Central memory CD4-positive, alpha-beta T cell (primary cell): ENCODE data around the gene FAM83E.
"Not testable (repeated sequence)": the region's sequence is repeated elsewhere in the genome, so short reads cannot be mapped to it uniquely, and the experiment has no call there.

Experiments used
- DNase-seq: peaks from one replicate; pipeline ENCODE4 v3.0.0; 2022

FAM83E gene

DNA sequence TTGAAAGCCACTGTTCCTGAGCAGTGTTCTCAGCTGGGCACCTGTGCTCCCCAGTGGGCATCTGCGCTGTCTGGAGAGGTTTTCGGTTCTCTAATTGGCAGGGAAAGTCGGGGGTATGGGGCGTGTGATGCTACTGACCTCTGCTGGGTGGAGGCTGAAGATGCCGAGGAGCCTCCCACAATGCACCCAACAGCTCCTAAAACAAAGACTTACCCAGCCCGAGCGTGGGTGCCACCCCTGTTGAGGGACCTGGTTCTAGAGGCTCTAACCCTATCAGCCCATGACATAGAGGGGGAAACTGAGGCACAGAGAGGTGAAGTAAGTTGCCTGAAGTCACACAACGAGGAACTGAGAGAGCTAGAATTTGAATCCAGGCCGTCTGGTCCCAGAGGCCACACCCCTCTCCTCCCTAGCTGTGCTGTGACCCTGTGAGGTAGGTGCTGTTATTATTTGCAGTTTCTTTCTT is 6.0 kb downstream of the FAM83E start:
- peak; percentile 42 for DNase-seq

DNA sequence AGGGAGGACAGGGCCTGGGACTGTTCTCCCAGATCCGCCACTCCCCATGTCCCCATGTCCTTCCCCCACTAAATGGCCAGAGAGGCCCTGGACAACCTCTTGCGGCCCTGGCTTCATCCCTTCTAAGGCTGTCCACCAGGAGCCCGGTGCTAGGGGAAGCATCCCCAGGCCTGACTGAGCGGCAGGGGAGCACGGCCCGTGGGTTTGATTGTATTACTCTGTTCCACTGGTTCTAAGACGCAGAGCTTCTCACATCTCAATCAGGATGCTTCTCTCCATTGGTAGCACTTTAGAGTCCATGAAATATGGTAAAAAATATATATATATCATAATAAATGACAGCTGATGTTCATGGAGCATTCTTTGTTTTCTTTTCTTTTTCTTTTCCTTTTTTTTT is 7.5 kb downstream of the FAM83E start:
- no peak for DNase-seq

DNA sequence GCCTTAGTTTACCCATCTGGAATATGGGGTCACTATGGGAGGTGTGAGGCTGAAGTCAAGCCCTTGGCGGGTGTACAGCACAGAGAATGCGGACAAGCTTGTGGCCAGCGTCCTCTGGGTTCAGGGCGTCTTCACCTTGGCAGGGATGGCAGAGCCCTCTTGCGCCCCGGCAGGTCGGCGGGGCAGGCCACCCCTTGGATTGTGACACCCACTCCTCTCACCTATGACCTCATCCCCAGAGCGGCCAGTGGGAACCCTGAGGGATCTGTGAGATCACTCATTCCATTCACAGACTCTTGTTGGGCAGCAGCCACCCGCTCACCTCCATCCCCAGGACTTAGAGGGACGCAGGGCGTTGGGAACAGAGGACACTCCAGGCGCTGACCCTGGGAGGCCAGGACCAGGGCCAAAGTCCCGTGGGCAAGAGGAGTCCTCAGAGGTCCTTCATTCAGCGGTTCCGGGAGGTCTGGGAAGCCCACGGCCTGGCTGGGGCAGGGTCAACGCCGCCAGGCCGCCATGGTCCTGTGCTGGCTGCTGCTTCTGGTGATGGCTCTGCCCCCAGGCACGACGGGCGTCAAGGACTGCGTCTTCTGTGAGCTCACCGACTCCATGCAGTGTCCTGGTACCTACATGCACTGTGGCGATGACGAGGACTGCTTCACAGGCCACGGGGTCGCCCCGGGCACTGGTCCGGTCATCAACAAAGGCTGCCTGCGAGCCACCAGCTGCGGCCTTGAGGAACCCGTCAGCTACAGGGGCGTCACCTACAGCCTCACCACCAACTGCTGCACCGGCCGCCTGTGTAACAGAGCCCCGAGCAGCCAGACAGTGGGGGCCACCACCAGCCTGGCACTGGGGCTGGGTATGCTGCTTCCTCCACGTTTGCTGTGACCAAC is 8.2 kb downstream of the FAM83E start, which contains the start of gene SPACA4:
Gene SPACA4 (plus strand): TSS at position 280 of the 896 bp plus-strand sequence. CDS start 237 bp downstream, at position 517.
- no peak for DNase-seq

DNA sequence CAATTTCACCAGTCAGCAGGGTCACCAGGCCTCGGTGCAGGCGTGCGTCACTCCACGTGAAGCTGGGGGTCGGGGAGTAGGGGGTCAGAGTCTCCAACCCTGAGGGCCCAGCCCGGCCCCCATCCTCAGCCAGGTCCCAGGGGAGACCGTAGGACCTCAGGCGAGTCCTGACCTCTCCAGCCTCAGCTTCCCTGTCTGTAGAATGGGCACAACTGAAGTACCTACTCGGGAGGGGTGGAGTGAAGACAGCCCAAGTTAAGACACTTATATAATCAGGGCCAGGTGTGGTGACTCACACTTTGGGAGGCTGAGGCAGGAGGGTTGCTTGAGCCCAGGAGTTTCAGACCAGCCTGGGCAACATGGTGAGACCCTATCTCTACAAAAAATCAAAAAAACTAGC is 11.0 kb downstream of the FAM83E start:
- no peak for DNase-seq

DNA sequence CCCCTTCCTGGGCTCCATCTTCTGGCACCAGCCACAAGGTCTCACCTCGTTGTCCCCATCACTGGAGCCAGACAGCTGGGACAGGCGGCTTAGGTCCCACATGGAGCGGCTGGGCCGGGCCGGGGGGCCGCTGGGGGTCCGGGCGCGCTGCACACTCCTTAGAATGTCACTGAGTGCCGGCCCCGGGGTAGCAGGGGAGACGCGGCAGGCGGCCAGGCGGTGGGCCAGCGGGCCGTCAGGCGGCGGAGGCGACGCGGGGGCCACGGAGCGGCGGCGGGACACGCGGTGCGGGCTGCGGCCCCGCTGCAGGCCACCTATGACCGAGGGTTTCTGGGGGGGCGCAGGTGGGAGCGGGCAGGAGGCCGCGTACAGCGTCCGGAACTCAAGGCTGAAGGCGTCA is 11.4 kb downstream of the FAM83E start:
- DNase-seq = no peak

DNA sequence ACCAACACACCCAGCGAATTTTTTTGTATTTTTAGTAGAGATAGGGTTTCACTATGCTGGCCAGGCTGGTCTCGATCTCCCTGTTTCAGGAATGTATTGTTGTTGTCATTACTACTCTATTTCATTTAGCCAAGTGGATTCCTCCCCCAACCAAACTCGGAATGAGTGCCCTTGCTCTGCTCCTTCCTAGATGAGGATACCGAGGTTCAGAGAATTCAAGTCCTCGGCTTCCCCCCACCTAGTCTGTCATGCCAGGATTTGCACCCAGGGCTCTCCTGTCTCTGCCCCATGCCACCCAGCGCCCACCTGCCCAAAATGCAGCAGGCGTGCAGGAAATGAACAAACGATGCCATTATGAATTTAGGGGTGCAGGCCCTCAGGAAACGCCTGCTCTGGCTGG is 11.9 kb downstream of the FAM83E start:
- no peak for DNase-seq

DNA sequence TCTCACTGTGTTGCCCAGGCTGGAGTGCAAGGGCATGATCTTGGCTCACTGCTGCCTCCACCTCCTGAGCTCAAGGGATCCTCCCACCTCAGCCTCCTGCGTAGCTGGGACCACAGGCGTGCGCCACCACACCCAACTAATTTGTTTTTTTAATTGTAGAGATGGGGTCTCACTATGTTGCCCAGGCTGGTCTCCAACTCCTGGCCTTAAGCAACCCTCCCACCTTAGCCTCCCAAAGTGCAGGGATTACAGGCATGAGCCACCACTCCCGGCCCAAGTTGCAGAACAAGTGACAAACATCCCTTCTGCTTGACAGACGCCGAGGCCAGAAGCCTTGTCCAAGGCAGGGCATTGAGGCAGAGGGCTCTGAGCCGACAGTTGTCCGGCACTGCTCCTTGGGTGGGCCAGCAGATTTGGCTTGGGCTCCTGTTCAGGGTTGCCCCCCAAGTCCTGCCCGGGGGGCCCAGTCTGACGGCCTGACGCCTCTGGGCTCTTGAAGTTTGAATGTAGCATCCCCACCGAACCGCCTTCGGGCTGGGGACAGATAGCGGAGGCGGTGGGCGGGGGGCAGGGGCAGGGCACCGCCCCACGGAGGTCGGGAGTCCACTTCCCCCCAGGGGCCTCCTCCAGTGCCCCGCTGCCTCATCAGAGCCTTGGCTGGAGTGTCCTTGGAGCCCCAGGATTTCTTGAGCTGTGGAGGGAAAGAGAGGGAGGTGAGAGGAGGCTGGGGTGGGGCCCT is 14.0 kb downstream of the FAM83E start:
- DNase-seq = no peak

DNA sequence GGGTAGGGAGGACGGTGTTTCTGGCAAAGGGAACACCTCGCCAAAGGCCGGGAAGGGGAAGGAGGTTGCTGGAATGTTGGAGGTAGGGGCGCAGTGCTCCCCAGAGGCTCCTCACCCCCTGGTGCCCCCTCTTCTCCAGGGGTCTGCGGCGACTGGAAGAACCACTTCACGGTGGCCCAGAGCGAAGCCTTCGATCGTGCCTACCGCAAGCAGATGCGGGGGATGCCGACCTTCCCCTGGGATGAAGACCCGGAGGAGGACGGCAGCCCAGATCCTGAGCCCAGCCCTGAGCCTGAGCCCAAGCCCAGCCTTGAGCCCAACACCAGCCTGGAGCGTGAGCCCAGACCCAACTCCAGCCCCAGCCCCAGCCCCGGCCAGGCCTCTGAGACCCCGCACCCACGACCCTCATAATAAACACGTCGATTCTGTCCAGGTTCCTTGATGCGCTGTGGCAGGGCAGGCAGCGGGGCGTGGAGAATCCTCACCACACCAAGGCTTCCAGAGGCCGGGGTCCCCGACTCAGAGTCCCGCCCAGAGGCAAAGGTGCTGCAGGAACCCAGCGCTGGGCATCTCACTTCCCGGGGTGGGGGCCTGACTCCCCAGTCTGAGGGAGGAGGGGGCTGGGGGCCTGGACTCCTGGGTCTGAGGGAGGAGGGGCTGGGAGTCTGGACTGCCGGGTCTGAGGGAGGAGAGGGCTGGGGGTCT is 15.7 kb downstream of the FAM83E start:
- no peak for DNase-seq

DNA sequence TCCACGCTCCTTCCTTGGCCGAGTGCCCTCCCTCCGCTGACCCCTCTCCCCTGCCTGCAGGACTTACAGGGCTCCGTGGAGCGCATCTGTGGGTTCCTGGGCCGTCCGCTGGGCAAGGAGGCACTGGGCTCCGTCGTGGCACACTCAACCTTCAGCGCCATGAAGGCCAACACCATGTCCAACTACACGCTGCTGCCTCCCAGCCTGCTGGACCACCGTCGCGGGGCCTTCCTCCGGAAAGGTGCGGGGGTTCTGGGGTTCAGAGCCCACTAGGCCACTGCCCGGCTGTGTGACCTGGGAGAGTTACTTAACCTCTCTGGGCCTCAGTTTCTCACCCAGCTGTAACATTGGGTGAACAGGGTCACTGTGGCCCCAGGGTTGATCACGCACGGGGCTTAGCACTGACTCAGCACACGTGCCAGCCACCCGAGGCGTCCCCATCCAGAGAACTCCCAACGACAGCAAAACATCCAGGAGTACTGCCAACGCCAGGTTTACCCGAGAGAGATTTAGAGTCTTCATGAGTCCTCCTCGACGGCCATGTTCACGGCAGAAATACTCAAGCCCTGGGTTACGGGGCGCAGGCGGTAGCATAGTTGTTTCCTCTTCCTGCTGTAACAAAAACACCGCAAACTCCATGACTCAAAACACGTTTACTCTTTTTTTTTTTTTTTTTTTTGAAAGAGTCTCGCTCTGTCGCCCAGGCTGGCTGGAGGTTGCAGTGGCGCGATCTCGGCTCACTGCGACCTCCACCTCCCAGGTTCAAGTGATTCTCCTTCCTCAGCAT is 18.0 kb downstream of the FAM83E start:
- peak; percentile 70 for DNase-seq

DNA sequence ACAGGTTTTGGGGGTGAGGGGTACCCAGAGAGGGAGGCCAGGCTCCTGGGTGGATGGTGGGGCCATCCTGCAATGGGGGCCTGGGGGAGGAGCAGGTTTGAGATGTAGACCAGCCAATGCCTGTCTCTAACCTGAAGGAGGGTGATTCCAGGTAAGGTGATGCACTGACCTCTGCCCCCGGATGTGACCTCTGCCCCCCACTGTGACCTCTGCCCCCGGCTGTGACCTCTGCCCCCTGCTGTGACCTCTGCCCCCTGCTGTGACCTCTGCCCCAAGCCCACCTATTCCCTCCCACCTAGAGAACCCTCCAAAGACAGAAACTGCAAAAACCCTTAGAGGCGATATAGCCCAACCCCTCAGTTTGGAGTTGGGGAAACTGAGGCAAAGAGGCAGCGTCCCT is 18.6 kb downstream of the FAM83E start:
- no peak for DNase-seq

DNA sequence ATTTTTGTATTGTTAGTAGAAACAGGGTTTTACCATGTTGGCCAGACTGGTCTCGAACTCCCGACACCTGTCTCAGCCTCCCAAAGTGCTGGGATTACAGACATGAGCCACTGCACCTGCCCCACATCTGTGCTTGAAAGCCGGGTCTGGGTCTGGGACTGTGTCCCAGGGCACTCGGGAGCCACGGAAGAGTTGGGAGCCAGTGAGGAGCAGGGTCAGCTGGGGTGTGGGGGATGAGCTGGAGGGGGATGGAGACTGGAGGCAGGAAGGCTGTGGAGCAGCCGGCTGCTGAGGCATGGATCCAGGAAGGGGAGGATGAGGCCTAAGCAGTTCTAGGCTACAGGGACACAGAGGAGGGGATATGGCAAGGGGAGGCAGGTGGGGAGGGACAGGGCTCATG is 19.0 kb downstream of the FAM83E start:
- no peak for DNase-seq

DNA sequence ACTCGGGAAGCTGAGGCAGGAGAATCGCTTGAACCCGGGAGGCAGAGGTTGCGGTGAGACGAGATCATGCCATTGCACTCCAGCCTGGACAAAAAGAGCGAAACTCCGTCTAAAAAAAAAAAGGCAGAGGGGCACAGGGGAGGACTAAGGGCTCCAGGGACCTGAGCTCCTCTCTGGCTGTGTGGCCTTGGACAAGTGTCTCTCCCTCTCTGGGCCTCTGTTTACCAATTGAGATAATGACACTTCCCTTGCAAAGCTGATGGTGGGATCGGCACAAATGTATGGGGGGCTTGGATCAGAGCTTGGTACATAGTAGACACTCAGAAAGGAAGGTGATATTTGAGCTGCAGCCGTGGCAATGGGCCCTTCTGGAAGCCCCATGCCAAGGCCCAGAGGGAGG is 19.7 kb downstream of the FAM83E start:
- no peak for DNase-seq

DNA sequence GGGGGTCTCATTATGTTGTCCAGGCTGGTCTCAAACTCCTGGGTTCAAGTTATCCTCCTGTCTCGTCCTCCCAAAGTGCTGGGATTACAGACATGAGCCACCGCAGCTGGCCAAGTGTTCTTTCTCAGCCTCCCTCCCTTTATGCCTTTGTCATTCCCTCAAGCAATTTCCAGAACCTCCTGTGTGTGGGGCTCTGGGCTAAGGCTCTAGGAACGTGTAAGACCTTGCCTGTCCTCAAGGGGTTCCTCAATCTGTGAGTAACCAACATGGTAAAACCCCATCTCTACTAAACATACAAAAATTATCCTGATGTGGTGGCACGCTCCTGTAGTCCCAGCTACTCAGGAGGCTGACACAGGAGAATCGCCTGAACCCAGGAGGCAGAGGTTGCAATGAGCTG is 23.9 kb downstream of the FAM83E start:
- no peak for DNase-seq

DNA sequence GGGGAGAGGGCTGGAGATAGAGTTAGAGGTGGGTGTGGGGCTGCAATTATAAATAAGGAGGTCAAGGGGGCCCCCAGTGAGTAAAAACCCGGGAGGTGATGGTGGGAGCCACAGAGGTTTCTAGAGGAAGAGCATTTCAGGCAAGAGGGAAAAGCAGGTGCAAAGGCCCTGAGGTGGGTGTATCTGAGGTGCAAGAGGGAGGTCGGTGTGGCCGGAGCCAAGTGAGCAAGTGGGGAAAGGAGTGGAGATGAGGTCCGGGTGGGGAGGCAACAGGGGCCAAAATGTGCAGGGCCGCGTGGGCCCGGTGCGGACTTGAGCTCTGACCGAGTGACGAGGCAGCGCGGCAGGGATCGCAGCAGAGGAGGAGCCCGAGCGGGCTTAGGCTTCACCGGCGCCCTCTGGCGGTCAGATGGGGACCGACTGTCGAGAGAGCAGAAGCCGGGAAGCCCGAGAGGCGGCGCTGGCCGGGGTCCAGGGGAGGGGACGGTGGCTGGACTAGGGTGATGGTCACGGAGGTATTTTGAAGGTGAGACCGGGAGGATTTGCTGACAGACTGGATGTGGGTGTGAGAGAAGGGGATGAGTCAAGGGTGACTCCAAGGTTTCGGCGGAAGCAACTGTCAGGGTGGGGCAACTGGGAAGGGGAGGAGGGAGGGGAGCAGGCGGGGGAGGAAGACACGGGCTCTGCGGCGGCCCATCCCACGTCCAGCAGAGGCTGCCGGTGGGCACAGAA is 26.0 kb downstream of the FAM83E start:
- peak; percentile 75 for DNase-seq

DNA sequence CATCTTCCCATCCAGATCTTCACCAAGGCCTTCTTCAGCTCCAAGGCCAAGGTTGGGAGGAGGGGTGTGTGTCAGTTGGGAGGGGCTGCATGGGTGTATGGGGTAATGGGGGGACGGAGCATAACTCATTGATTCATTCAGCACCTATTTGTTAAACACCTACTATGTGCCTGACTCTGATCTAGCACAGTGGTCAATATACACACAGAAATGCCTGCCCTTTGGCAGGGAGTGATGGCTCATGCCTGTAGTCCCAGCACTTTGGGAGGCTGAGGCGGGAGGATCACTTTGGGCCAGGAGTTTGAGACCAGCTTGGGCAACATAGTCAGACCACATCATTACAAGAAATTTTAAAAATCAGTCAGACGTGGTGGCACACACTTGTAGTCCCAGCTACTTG is 27.5 kb downstream of the FAM83E start:
- DNase-seq = no peak

DNA sequence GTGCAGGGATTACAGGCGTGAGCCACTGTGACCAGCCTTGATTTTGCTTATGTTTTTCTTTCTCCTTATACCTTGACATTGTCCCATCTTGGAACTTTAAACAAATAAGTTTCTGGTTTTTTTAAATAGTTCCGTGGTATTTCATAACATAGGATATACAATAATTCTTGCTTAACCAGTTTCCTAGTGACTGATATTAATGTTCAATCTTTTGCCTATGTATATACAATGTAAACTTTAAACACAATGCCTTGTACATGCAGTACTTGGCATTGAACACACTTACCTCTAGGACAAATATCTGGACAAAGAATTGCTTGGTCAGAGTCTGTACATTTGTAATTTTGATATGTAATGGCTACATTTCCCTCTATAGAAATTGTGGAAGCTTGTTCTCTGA is 32.7 kb downstream of the FAM83E start:
- DNase-seq = no peak

DNA sequence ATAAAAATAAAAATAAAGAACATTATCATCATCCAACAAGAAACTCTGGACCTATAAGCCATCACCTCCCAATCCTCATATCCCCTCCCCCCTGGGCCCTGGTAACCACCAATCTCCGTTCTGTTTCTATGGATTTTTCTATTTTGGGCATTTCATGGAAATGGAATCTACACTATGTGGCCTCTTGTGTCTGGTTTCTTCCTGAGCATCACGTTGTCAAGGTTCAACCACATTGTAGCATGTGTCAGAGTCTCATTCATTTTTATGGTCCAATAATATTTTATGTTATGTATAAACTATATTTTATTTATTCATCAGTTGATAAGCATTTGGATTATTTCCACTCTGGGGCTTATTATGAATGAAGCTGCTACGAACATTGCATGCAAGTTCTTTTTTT is 36.0 kb downstream of the FAM83E start:
- no peak for DNase-seq

DNA sequence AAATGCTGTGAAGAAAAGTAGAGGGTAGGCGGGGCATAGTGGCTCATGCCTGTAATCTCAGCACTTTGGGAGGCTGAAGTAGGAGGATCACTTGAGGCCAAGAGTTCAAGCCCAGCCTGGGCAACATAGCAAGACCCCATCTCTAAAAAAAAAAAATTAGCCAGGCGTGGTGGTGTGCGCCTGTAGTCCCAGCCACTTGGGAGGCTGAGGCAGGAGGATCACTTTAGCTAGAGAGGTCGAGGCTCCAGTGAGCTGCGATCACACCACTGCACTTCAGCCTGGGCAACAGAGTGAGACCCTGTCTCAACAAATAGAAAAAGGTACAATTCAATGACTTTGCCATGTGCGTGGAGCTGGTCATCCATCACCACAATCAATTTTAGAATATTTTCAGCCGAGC is 37.0 kb downstream of the FAM83E start:
- not testable (repeated sequence) for DNase-seq

DNA sequence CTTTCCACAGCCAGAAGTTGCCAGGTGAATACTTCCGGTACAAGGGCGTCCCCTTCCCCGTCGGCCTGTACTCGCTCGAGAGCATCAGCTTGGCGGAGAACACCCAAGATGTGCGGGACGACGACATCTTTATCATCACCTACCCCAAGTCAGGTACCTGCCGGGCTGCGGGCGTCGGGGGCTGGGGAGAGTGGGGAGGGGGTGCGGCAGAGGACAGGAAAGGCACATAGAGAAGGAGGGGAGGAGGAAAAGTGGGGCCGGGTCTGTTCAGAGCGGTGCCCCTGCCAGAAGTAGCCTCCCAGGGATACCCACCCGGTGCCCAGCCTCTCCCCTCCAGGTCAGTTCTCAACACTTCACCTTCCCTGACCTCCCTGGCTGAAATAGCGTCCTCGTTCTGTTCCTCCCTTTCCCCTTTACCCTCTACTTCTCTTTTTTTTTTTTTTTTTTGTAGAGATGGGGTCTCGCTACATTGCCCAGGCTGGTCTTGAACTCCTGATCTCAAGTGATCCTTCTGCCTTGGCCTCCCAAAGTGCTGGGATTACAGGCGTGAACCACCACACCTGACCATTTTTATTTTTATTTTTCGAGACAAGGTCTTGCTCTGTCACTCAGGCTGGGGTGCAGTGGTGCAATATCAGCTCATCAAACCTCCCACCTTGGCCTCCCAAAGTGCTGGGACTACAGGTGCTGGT is 38.8 kb downstream of the FAM83E start:
- no peak for DNase-seq

DNA sequence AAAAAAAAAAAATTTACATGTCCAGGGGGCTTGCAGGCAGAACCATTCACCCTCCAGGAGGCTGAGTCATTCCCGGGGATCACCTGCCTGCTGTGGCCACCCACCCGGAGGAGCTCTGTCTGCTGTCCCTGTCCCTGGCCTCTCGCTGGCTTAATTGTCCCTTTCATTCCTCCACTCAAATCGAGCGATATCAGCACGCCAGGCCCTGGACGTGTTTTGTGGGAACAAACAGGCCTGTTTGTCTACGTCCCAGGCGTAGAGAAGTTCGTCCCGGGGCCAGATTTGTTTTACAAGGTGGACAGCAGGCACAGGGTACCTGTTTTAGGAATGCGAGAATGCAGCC is 41.7 kb downstream of the FAM83E start:
- DNase-seq = no peak
